ENCODE data around the gene CDH13.

Gene CDH13

GRCh38 chr16:82748026-82748425 is 121.3 kb downstream of the CDH13 start:
- no peak for DNase-seq (ENCODE audit: low read depth)

GRCh38 chr16:82750068-82750467 is 123.3 kb downstream of the CDH13 start:
- DNase-seq (ENCODE audit: low read depth) = no peak

- no peak for DNase-seq (ENCODE audit: low read depth)
These were observed 124.3 kb downstream of the CDH13 start for GRCh38 chr16:82751020-82751419.

GRCh38 chr16:82752172-82752571 is 125.4 kb downstream of the CDH13 start:
- no peak for DNase-seq (ENCODE audit: low read depth)

GRCh38 chr16:82753821-82754220 is 127.1 kb downstream of the CDH13 start:
- DNase-seq (ENCODE audit: low read depth) = no peak

- DNase-seq (ENCODE audit: low read depth) = no peak
These were observed 128.1 kb downstream of the CDH13 start for GRCh38 chr16:82754716-82755513.

GRCh38 chr16:82755570-82756282 is 129.0 kb downstream of the CDH13 start:
- DNase-seq (ENCODE audit: low read depth) = no peak

GRCh38 chr16:82756283-82756599 is 129.5 kb downstream of the CDH13 start:
- no peak for DNase-seq (ENCODE audit: low read depth)

GRCh38 chr16:82758406-82758805 is 131.6 kb downstream of the CDH13 start:
- no peak for DNase-seq (ENCODE audit: low read depth)

- DNase-seq (ENCODE audit: low read depth) = no peak
These were observed 132.1 kb downstream of the CDH13 start for GRCh38 chr16:82758904-82759303.

- no peak for DNase-seq (ENCODE audit: low read depth)
These were observed 134.5 kb downstream of the CDH13 start for GRCh38 chr16:82761236-82761635.

GRCh38 chr16:82761858-82762257 is 135.1 kb downstream of the CDH13 start:
- no peak for DNase-seq (ENCODE audit: low read depth)

- DNase-seq (ENCODE audit: low read depth) = no peak
These were observed 136.6 kb downstream of the CDH13 start for GRCh38 chr16:82763371-82763770.

GRCh38 chr16:82767198-82767597 is 140.4 kb downstream of the CDH13 start:
- no peak for DNase-seq (ENCODE audit: low read depth)

GRCh38 chr16:82767808-82768207 is 141.0 kb downstream of the CDH13 start:
- DNase-seq (ENCODE audit: low read depth) = no peak

GRCh38 chr16:82769845-82770244 is 143.1 kb downstream of the CDH13 start:
- no peak for DNase-seq (ENCODE audit: low read depth)

- DNase-seq (ENCODE audit: low read depth) = no peak
These were observed 145.4 kb downstream of the CDH13 start for GRCh38 chr16:82772215-82772614.

- no peak for DNase-seq (ENCODE audit: low read depth)
These were observed 146.2 kb downstream of the CDH13 start for GRCh38 chr16:82773018-82773417.

GRCh38 chr16:82776470-82777146 is 149.8 kb downstream of the CDH13 start:
- no peak for DNase-seq (ENCODE audit: low read depth)

- no peak for DNase-seq (ENCODE audit: low read depth)
These were observed 156.0 kb downstream of the CDH13 start for GRCh38 chr16:82782715-82783251.

- DNase-seq (ENCODE audit: low read depth) = no peak
These were observed 157.3 kb downstream of the CDH13 start for GRCh38 chr16:82783933-82784572.

GRCh38 chr16:82784573-82784968 is 157.8 kb downstream of the CDH13 start:
- no peak for DNase-seq (ENCODE audit: low read depth)

Measured in stimulated activated CD8-positive, alpha-beta memory T cell treated with anti-CD3 and anti-CD28 coated beads, Interleukin-12 subunit alpha, Interleukin-12 subunit beta, amount 100 ng/mL, for 4 hours (primary cell).